H54 (cell line): ENCODE measurements around the gene PDIA5.

Experiments used
- DNase-seq: peaks from one replicate; pipeline ENCODE4 v3.0.0; 2011; ENCODE audit warnings: low spot score, mixed read lengths; ENCODE audit not compliant: insufficient read length
- FAIRE-seq: peaks from 3 replicates; lab custom pipeline; 2011; peaks lifted over from hg19 to GRCh38; lab: Jason Lieb, UNC
- POLR2A ChIP-seq: IDR thresholded peaks from 2 replicates; pipeline ENCODE4 v1.6.1; 2011; ENCODE audit warnings: low read depth, mild to moderate bottlenecking, low read length

PDIA5 gene

DNA sequence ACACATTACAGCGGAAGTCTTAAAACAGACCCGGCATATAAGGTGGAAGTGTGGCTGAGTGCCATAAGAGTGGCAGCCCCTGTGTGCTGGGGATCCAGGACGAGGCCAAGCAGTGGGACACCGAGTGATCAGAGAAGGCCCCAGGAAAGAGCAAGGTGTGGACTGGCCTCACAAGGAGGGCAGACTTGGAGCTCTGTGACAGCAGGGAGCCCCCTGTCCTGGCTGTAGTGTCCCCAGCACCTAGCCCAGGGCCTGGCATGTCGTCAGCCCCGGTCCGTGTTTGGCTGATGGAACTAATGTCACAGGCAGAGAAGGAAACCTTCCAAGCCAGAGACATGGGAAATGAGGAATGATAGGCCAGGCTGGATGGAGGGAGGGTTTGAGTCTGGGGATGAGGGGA, 4.8 kb downstream of the PDIA5 start:
- FAIRE-seq (no peak), DNase-seq (no peak)
- TF ChIP-seq POLR2A, result no peak

- FAIRE-seq, result no peak
- no peak for DNase-seq
- TF ChIP-seq POLR2A, result no peak
Observed at GRCh38 chr3:123072152-123072551, 5.3 kb downstream of the PDIA5 start.

DNA sequence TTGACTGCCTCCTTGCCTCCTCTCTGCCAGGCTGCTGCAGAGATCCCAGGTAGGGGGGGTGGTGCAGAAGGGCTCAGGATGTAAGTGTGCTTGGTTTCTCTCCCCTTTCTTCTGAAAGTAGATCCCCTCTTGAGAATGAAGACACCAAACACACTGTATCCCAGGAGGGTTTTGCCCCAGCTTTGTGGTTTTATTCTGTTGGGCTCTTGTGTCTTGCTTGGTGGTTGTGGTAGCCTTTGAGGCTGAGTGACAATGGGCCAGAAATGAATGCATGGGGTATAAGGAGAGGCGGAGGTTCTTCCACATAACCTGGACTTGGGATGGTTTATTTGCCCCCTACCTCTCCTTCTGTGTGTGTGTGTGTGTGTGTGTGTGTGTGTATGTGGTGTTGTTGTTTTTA, 5.7 kb downstream of the PDIA5 start:
- no peak for TF ChIP-seq POLR2A
- DNase-seq (no peak), FAIRE-seq (no peak)

DNA sequence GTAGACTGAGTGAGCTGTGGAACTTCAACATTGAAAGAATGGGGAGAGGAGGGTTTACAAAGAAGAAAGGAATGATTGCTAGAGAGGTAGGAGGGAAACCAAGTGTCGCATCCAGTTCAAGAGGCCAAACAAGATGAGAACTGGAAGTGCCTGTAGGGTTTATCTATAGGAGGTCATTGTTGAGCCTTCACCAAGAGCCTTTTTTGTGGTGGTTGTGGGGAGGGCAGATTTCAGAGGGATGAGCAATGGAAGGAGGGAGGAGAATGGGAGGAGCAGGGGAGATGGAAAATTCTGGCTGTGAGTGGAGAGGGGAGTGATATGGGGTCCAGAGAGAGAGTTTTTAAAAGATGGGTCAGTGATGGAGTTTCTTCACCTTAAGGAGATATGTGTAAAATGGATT, 8.5 kb downstream of the PDIA5 start:
- DNase-seq, result no peak
- TF ChIP-seq POLR2A, result no peak
- FAIRE-seq, result no peak

DNA sequence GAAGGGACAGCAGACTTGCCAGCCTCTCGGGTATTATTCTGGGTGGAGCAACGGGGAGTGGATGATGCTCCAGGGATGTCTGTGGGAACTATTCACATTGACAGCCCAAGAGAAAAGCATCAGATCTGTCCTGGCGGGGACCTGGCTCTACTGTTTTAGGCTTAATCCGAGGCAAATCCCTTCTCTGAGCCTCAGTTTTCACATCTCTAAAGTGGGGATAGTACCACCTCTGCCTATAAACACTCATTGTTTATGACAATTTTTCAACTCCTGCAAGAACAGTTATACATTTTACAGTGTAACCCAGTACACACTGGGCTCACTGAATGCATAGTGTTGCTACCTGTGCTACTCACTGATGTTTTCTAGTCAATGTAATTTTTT, 9.3 kb downstream of the PDIA5 start:
- FAIRE-seq (no peak), DNase-seq (no peak)
- no peak for TF ChIP-seq POLR2A

DNA sequence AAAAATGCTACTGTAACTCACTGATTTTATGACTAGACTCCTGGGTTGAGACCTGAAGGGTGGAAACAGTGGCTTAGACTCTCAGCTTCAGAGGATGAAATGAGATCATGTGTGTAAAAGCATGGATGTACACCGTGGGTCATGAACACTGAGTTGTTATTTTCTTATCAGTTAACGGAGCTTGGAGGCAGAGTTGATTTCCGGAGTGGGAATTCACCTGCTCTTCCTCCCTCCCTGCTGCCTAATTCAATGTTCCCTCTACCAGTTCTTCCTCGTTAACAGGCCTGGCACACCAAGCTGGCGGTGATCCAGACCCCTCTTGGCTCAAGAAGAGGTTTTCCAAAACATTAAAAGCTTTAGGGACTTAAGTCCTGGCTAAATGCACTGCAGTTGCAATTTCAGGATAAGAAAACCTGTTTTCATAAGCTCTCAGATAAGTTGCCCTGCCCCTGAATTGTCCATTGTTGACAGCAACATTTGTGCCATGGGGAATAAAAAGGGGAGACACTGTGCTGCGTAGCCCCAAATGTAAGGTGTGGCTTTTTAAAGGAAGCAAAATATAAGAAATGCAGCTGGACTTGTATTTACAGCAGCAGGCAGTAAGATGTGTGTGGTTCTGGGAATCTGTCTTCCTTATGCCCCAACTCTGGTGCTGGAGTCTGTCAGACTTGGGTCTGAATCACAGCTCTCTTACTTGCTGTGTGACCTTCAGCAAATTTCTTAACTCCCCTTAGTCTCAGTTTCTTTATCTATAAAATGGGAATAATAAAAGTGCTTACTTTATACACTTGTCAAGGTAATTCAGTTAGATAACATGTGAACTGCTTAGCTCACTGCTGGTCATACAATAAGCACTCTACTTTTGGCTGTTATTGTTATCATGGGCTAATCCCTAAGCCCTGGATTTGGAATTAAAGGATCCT, 9.9 kb downstream of the PDIA5 start:
- TF ChIP-seq POLR2A, result no peak
- FAIRE-seq (no peak), DNase-seq (no peak)

GRCh38 chr3:123078101-123078500, 11.3 kb downstream of the PDIA5 start:
- DNase-seq (no peak), FAIRE-seq (no peak)
- no peak for TF ChIP-seq POLR2A

- no peak for FAIRE-seq
- DNase-seq, result no peak
- no peak for TF ChIP-seq POLR2A
Observed at GRCh38 chr3:123080864-123081562, 14.2 kb downstream of the PDIA5 start.

GRCh38 chr3:123081718-123082369, 15.0 kb downstream of the PDIA5 start:
- FAIRE-seq, result no peak
- DNase-seq, result no peak
- TF ChIP-seq POLR2A, result no peak

GRCh38 chr3:123082370-123083065, 15.7 kb downstream of the PDIA5 start:
- FAIRE-seq (no peak), DNase-seq (no peak)
- TF ChIP-seq POLR2A, result no peak

DNA sequence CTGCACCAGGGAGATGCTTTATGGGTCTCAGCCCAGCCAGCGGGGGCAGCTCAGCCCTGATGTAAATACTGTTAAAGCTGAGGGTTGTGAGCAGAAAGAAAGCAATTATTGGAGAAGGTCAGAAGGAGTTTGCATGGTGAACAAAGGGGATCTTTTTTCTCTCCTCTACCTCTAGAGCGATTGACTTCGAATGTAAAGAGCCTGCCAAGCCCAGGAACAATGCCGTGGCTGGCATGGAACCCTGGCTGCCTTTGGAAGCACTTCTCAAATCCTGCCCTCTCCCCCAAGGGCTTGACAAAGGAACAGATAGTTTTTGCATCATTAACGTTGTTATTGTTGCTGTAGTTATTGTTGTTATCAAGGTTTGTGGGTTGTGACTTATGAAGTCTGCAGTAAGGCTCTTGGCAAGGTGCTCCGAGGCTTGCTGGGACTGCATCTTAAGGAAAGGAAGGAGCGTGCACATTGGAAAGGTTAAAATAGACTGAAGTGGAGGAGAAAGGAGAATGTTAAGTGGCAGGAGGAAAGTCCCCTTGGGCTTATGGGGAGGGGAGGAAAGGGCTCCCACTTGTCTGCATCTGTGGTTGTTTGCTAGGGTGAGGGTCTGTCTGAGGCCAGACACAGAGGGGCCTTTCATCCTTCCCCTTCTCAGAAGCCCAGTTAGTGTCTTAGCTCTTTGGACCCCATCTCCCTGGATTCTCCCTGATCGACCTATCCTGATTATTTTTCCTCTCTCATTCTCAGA, 16.7 kb downstream of the PDIA5 start:
- DNase-seq (no peak), FAIRE-seq (no peak)
- no peak for TF ChIP-seq POLR2A

DNA sequence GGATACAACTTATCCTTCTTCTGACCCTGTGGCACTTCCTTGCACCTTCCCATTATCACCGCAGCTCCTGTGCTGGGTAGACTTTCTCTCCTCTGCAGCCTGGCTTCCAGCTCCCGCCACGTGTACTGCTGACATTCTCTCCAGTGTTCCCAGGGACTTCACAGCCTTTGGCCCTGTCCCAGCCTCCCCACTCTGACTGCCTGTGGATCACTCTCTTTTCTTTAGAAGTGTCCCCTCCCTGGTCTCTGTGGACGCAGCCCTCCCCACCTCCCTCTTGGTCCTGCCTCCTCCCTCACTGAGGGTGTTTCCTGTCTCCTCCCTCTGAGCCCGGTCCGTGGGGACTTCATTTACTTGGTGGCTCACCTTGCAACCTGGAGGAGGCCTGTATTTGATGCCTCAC, 17.4 kb downstream of the PDIA5 start:
- no peak for TF ChIP-seq POLR2A
- FAIRE-seq, result no peak
- no peak for DNase-seq

GRCh38 chr3:123084738-123085237, 18.0 kb downstream of the PDIA5 start:
- no peak for TF ChIP-seq POLR2A
- no peak for DNase-seq
- no peak for FAIRE-seq
